DND-41 (cell line): Measurements from ENCODE around the gene ACAD8.

ENCODE experiments used
- CTCF ChIP-seq: IDR thresholded peaks from 2 replicates; pipeline ENCODE4 v1.5.1; 2012; ENCODE audit warnings: borderline replicate concordance, low read length, moderate library complexity, mild to moderate bottlenecking; ENCODE audit not compliant: poor library complexity, severe bottlenecking; ENCODE audit errors: extremely low read depth
- EZH2 ChIP-seq: IDR thresholded peaks from 3 replicates; pipeline ENCODE4 v1.6.1; 2012; ENCODE audit warnings: borderline replicate concordance, low read depth, mild to moderate bottlenecking, moderate library complexity, low read length, inconsistent platforms; ENCODE audit not compliant: severe bottlenecking

- TF ChIP-seq CTCF (no peak), EZH2 (no peak)
Observed at GRCh38 chr11:134267966-134268365, 14.6 kb downstream of the ACAD8 start.
